GM20000 (cell line): ENCODE results near the gene SUPT6H.

Source experiments
- DNase-seq: peaks from one replicate; pipeline ENCODE4 v3.0.0; 2012; ENCODE audit warnings: low spot score
- TF ChIP-seq, protein P1 (sequence below): IDR thresholded peaks from 2 replicates; pipeline ENCODE4 v1.5.1; 2012; ENCODE audit warnings: mild to moderate bottlenecking, control low read depth; ENCODE audit errors: extremely low read depth, missing control alignments

Gene SUPT6H

DNA sequence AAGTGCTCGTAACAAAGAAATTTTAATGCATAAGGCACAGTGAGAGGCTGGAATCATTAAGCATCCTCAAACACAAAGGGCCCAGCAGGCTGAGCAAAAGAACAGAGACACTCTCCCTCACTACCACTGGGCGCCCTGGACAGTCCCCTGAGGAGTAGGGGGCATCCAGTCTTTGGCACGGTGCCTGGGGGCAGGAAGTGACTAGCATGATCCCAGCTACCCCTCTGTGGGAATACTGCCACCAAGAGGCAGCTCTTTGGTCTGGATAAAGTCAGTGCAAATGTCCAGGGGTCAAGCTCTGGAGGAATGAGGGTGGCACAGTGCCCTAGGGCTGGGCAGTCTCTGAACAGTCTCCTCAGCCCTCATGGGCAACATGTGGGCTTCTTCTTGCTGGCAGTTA, 52.3 kb downstream of the SUPT6H start:
- no peak for DNase-seq
- TF ChIP-seq, protein P1, sequence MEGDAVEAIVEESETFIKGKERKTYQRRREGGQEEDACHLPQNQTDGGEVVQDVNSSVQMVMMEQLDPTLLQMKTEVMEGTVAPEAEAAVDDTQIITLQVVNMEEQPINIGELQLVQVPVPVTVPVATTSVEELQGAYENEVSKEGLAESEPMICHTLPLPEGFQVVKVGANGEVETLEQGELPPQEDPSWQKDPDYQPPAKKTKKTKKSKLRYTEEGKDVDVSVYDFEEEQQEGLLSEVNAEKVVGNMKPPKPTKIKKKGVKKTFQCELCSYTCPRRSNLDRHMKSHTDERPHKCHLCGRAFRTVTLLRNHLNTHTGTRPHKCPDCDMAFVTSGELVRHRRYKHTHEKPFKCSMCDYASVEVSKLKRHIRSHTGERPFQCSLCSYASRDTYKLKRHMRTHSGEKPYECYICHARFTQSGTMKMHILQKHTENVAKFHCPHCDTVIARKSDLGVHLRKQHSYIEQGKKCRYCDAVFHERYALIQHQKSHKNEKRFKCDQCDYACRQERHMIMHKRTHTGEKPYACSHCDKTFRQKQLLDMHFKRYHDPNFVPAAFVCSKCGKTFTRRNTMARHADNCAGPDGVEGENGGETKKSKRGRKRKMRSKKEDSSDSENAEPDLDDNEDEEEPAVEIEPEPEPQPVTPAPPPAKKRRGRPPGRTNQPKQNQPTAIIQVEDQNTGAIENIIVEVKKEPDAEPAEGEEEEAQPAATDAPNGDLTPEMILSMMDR, result no peak

DNA sequence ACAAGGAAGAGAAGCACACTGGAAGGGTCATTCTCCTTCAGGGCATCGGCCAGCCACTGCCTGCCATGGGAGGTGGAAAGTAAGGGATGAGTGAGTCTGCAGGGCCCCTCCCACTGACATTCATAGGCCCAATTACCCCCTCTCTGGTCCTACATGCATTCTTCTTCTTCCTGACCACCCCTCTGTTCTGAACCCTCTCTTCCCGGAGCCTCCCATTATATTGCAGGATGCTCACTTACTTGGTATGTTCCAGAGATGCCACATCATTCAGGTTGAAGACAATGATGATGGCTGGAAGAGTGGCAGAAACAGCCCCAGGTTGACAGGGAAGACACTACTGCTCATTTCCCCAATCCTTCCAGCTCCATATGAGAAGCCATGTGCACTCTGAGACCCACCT, 53.2 kb downstream of the SUPT6H start:
- DNase-seq, result no peak
- TF ChIP-seq, protein P1, result no peak

DNA sequence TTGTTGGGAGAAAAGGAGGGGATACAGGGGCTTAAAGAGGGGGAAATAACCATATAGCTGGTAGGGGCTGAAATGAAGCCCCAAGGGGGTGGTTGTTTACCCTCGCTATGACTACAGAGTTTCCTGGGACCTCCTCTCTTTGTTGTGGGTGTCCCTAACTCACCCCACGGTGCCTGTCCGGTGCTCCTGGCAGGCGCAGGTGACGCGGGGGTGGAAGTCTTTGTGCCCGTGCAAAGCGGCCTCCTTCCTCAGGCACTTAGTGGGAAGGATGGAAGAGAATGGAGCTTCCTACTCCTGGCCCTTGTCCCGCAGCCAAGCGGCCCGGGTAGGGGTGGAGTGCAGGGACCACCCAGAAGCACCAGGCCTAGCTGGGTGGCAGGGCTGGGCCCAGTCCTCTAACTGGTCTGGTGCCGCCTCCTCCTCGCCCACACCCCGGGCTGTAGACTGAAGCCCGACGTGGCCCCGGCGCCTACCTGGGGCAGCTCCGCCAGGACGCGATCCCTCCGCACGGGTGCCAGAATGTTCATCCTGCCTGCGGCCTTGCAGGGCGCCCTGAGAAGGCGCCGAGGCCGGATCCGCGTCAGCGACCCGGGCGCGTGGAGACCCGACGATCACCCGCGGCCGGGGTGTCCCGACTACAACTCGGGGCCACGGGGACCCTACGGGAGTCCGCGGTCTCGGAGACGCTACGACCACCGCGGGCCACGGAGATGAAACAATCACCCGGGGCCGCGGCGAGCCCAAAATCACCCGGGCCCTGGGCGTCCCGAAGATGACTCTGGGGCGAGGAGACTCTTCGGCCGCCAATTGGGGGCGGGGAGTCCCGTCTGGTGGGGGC, 55.0 kb downstream of the SUPT6H start:
- no peak for DNase-seq
- TF ChIP-seq, protein P1, result no peak

GRCh38 chr17:28717578-28718332, 55.8 kb downstream of the SUPT6H start, which contains the start of gene RAB34:
RAB34 (minus strand) TSS chr17:28717868; CDS start chr17:28717266, 602 bp downstream.
- TF ChIP-seq, protein P1, result no peak
- peak; percentile 57 for DNase-seq

GRCh38 chr17:28718333-28719020, 56.5 kb downstream of the SUPT6H start:
- TF ChIP-seq, protein P1, result no peak
- DNase-seq, result no peak

GRCh38 chr17:28719021-28719433, 57.0 kb downstream of the SUPT6H start:
- DNase-seq, result no peak
- TF ChIP-seq, protein P1, result no peak
